Measurements from ENCODE around the gene ROCK1.

Gene ROCK1

DNA sequence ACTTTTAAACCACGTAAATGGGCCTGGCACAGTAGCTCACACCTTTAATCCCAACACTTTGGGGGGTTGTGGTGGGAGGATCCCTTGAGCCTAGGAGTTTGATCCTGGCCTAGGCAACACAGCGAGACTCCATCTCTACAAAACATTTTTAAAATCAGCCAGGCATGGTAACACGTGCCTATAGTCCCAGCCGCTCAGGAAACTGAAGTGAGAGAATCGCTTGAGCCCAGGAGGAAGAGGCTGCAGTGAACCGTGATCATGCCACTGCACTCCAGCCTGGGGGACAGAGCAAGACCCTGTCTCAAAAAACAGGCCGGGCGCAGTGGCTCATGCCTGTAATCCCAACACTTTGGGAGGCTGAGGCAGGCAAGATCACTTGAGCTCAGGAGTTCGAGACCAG lies 12.2 kb downstream of the ROCK1 start:
- H3K9me3 ChIP-seq (ENCODE audit: severe bottlenecking): no peaks in the 10 kb centered on the region
- H3K4me1 ChIP-seq (ENCODE audit: insufficient read depth, poor library complexity, severe bottlenecking): no peaks in the 10 kb centered on the region
- TF ChIP-seq, protein P1, sequence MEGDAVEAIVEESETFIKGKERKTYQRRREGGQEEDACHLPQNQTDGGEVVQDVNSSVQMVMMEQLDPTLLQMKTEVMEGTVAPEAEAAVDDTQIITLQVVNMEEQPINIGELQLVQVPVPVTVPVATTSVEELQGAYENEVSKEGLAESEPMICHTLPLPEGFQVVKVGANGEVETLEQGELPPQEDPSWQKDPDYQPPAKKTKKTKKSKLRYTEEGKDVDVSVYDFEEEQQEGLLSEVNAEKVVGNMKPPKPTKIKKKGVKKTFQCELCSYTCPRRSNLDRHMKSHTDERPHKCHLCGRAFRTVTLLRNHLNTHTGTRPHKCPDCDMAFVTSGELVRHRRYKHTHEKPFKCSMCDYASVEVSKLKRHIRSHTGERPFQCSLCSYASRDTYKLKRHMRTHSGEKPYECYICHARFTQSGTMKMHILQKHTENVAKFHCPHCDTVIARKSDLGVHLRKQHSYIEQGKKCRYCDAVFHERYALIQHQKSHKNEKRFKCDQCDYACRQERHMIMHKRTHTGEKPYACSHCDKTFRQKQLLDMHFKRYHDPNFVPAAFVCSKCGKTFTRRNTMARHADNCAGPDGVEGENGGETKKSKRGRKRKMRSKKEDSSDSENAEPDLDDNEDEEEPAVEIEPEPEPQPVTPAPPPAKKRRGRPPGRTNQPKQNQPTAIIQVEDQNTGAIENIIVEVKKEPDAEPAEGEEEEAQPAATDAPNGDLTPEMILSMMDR (IDR thresholded peaks at IDR 0.05; ENCODE audit: poor library complexity, severe bottlenecking): no peak
- H3K36me3 ChIP-seq (ENCODE audit: low read depth): no peaks in the 10 kb centered on the region
- no peak overlapping the region for H3K27ac ChIP-seq (ENCODE audit: poor library complexity, severe bottlenecking)
- no peak overlapping the region for H3K4me3 ChIP-seq (ENCODE audit: severe bottlenecking)
- ATAC-seq (ENCODE audit: low read depth) (no peak), DNase-seq (ENCODE audit: low spot score) (no peak)
- no peaks in the 10 kb centered on the region for H3K27me3 ChIP-seq (ENCODE audit: insufficient read depth, poor library complexity, severe bottlenecking)

GRCh38 chr18:21096760-21097159 lies 14.9 kb downstream of the ROCK1 start:
- TF ChIP-seq, protein P1 (IDR thresholded peaks at IDR 0.05; ENCODE audit: poor library complexity, severe bottlenecking): no peak
- Histone ChIP-seq H3K27ac (ENCODE audit: poor library complexity, severe bottlenecking) (no peak overlapping the region), H3K36me3 (ENCODE audit: low read depth) (no peaks in the 10 kb centered on the region), H3K4me3 (ENCODE audit: severe bottlenecking) (no peak overlapping the region), H3K4me1 (ENCODE audit: insufficient read depth, poor library complexity, severe bottlenecking) (no peaks in the 10 kb centered on the region), H3K9me3 (ENCODE audit: severe bottlenecking) (no peaks in the 10 kb centered on the region), H3K27me3 (ENCODE audit: insufficient read depth, poor library complexity, severe bottlenecking) (no peaks in the 10 kb centered on the region)
- DNase-seq (ENCODE audit: low spot score) (no peak), ATAC-seq (ENCODE audit: low read depth) (no peak)

DNA sequence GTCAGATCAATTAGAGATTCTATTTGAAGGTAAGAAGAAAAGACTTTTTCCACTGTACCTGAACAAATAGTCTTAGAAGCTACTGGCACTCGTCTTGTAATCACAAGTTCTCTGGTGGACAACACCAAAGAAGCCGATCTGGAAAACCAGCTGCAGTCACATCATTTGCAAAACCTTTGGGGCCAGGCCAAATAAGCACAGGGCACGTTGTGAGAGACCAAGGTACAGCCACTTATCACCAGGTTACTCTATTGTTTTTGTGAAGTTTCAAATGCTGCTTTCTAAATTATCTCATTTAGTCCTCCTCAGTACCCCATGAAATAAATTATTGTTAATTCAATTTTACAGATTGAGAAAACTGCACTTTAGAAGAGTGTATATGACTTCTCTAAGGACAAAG lies 18.5 kb downstream of the ROCK1 start:
- Histone ChIP-seq H3K27ac (ENCODE audit: poor library complexity, severe bottlenecking) (no peak overlapping the region), H3K27me3 (ENCODE audit: insufficient read depth, poor library complexity, severe bottlenecking) (no peaks in the 10 kb centered on the region), H3K4me3 (ENCODE audit: severe bottlenecking) (no peak overlapping the region), H3K9me3 (ENCODE audit: severe bottlenecking) (no peaks in the 10 kb centered on the region), H3K4me1 (ENCODE audit: insufficient read depth, poor library complexity, severe bottlenecking) (no peaks in the 10 kb centered on the region), H3K36me3 (ENCODE audit: low read depth) (no peaks in the 10 kb centered on the region)
- DNase-seq (ENCODE audit: low spot score) (no peak), ATAC-seq (ENCODE audit: low read depth) (no peak)
- TF ChIP-seq, protein P1 (IDR thresholded peaks at IDR 0.05; ENCODE audit: poor library complexity, severe bottlenecking): no peak

DNA sequence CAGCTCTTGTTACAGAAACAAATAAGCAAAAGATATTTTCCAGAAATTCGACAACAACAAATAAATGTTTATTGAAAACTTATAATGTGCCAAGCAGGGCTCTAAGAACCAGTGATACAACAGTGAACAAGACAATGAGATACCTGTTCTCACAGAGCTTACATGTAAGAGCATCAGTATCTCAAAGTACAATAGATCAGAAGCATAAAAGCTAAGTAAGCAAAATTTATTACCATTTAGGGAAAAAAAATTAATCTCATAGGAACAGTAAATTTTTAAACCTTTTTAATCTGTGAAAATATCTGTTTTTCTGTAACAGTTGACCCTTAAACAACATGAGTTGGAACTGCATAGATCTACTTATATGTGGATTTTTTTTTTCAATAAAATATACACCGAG lies 20.9 kb downstream of the ROCK1 start:
- TF ChIP-seq, protein P1 (IDR thresholded peaks at IDR 0.05; ENCODE audit: poor library complexity, severe bottlenecking): no peak
- Histone ChIP-seq H3K4me1 (ENCODE audit: insufficient read depth, poor library complexity, severe bottlenecking) (no peaks in the 10 kb centered on the region), H3K36me3 (ENCODE audit: low read depth) (no peaks in the 10 kb centered on the region), H3K27ac (ENCODE audit: poor library complexity, severe bottlenecking) (no peak overlapping the region), H3K27me3 (ENCODE audit: insufficient read depth, poor library complexity, severe bottlenecking) (no peaks in the 10 kb centered on the region), H3K9me3 (ENCODE audit: severe bottlenecking) (no peaks in the 10 kb centered on the region), H3K4me3 (ENCODE audit: severe bottlenecking) (no peak overlapping the region)
- DNase-seq (ENCODE audit: low spot score) (no peak), ATAC-seq (ENCODE audit: low read depth) (no peak)

DNA sequence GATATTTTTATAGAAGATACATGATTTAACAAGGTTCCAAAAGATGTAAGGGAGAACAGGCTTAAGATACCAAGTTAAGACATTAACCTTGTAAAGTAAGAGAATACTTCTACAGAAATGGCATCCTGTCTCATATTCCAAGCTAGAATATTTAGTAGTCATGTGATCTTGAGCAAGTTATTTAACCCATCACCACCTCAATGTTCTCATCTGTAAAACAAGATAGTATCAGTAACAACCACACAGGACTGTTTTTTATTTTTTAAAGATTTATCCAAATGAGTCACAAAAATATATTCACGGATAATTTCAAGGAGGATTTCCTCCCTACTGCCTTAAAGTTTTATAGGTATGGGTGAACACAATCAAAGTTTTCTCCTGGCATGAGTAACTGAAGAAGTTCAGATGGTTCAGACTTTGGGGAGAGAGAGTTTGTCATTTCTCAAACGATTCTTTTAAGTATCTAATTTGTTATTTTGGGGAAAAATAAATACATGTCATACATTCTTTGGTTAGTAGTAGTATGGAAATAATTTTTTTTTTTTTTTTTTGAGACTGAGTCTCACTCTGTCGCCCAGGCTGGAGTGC lies 25.9 kb downstream of the ROCK1 start:
- Histone ChIP-seq H3K4me3 (ENCODE audit: severe bottlenecking) (no peak overlapping the region), H3K27ac (ENCODE audit: poor library complexity, severe bottlenecking) (no peak overlapping the region), H3K4me1 (ENCODE audit: insufficient read depth, poor library complexity, severe bottlenecking) (no peaks in the 10 kb centered on the region), H3K36me3 (ENCODE audit: low read depth) (no peaks in the 10 kb centered on the region), H3K27me3 (ENCODE audit: insufficient read depth, poor library complexity, severe bottlenecking) (no peaks in the 10 kb centered on the region), H3K9me3 (ENCODE audit: severe bottlenecking) (peaks cover 10% of the 10 kb centered on the region)
- DNase-seq (ENCODE audit: low spot score) (no peak), ATAC-seq (ENCODE audit: low read depth) (no peak)
- TF ChIP-seq, protein P1 (IDR thresholded peaks at IDR 0.05; ENCODE audit: poor library complexity, severe bottlenecking): no peak

Measured in RWPE2 (cell line).